ENCODE measurements around the gene THEMIS. TPM values are rescaled to one million over a fixed set of nuclear protein-coding genes. Genes with fewer than 3 reads are reported as not detected.
"Not testable (repeated sequence)": the region's sequence is repeated elsewhere in the genome, so short reads cannot be mapped to it uniquely, and the experiment has no call there.

Gene THEMIS
- total RNA-seq, 1 experiment from 2014 or later, result not detected

GRCh38 chr6:127807806-127808517 is 92.9 kb downstream of the THEMIS start:
- DNase-seq (ENCODE audit: low read depth), result no peak

GRCh38 chr6:127796713-127797112 is 104.1 kb downstream of the THEMIS start:
- DNase-seq (ENCODE audit: low read depth), result no peak

- no peak for DNase-seq (ENCODE audit: low read depth)
These were observed 106.5 kb downstream of the THEMIS start for GRCh38 chr6:127794405-127794804.

GRCh38 chr6:127793396-127793795 is 107.5 kb downstream of the THEMIS start:
- DNase-seq (ENCODE audit: low read depth), result no peak

GRCh38 chr6:127792616-127793015 is 108.2 kb downstream of the THEMIS start:
- no peak for DNase-seq (ENCODE audit: low read depth)

GRCh38 chr6:127791779-127792528 is 108.9 kb downstream of the THEMIS start:
- no peak for DNase-seq (ENCODE audit: low read depth)

GRCh38 chr6:127790571-127790970 is 110.3 kb downstream of the THEMIS start:
- no peak for DNase-seq (ENCODE audit: low read depth)

- DNase-seq (ENCODE audit: low read depth), result no peak
These were observed 114.7 kb downstream of the THEMIS start for GRCh38 chr6:127786109-127786508.

- no peak for DNase-seq (ENCODE audit: low read depth)
These were observed 116.4 kb downstream of the THEMIS start for GRCh38 chr6:127784468-127784867.

- DNase-seq (ENCODE audit: low read depth), result not testable (repeated sequence)
These were observed 119.1 kb downstream of the THEMIS start for GRCh38 chr6:127781636-127782272.

- peak; percentile 27 for DNase-seq (ENCODE audit: low read depth)
These were observed 124.5 kb downstream of the THEMIS start for GRCh38 chr6:127776320-127776719.

- DNase-seq (ENCODE audit: low read depth), result peak; percentile 36
These were observed 125.5 kb downstream of the THEMIS start for GRCh38 chr6:127775371-127775770.

- DNase-seq (ENCODE audit: low read depth), result no peak
These were observed 132.1 kb downstream of the THEMIS start for GRCh38 chr6:127768745-127769144.

GRCh38 chr6:127768223-127768622 is 132.6 kb downstream of the THEMIS start:
- DNase-seq (ENCODE audit: low read depth), result no peak

- DNase-seq (ENCODE audit: low read depth), result no peak
These were observed 134.9 kb downstream of the THEMIS start for GRCh38 chr6:127765949-127766348.

GRCh38 chr6:127762284-127762683 is 138.6 kb downstream of the THEMIS start:
- no peak for DNase-seq (ENCODE audit: low read depth)

GRCh38 chr6:127761084-127761483 is 139.8 kb downstream of the THEMIS start:
- DNase-seq (ENCODE audit: low read depth), result no peak

- DNase-seq (ENCODE audit: low read depth), result no peak
These were observed 151.8 kb downstream of the THEMIS start for GRCh38 chr6:127749095-127749494.

GRCh38 chr6:127748290-127748689 is 152.6 kb downstream of the THEMIS start:
- no peak for DNase-seq (ENCODE audit: low read depth)

GRCh38 chr6:127738423-127738822 is 162.4 kb downstream of the THEMIS start:
- DNase-seq (ENCODE audit: low read depth), result no peak

GRCh38 chr6:127737768-127738167 is 163.1 kb downstream of the THEMIS start:
- DNase-seq (ENCODE audit: low read depth), result peak; percentile 21

GRCh38 chr6:127737009-127737486 is 163.8 kb downstream of the THEMIS start:
- peak; percentile 78 for DNase-seq (ENCODE audit: low read depth)

GRCh38 chr6:127732927-127733326 is 167.9 kb downstream of the THEMIS start:
- no peak for DNase-seq (ENCODE audit: low read depth)

Measured in M059J (cell line).